ENCODE results near the gene PCDHGA8.

Gene PCDHGA8

DNA sequence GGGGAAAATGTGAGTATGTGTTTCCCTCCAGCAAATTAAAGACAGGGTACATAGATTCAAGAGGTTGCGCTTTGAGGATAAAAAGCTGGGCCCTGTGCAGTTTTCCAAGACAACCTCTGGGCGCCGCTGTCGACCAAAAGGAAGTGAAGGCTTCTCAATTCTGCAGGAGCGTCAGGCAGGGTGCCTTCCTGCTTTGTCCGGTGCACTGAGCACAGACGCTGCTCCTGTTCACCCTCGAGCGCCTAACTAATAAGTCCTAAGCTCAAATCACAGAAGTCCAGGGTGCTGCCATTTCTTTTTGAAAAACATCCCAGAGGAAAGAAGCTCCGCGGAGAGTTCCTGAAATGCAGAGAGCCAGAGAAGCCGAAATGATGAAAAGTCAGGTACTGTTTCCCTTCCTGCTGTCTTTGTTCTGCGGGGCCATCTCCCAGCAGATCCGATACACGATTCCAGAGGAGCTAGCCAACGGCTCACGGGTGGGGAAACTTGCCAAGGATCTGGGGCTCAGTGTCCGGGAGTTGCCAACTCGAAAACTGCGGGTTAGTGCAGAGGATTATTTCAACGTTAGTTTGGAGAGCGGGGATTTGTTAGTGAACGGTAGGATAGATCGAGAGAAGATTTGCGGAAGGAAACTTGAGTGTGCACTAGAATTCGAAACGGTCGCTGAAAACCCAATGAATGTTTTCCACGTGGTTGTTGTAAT, 42.4 kb upstream of the PCDHGA8 start, which contains the start of gene PCDHGB1:
Gene PCDHGB1 (plus strand): TSS at position 183 of the 703 bp plus-strand sequence. CDS start 162 bp downstream, at position 345.
- TF ChIP-seq, protein P1, sequence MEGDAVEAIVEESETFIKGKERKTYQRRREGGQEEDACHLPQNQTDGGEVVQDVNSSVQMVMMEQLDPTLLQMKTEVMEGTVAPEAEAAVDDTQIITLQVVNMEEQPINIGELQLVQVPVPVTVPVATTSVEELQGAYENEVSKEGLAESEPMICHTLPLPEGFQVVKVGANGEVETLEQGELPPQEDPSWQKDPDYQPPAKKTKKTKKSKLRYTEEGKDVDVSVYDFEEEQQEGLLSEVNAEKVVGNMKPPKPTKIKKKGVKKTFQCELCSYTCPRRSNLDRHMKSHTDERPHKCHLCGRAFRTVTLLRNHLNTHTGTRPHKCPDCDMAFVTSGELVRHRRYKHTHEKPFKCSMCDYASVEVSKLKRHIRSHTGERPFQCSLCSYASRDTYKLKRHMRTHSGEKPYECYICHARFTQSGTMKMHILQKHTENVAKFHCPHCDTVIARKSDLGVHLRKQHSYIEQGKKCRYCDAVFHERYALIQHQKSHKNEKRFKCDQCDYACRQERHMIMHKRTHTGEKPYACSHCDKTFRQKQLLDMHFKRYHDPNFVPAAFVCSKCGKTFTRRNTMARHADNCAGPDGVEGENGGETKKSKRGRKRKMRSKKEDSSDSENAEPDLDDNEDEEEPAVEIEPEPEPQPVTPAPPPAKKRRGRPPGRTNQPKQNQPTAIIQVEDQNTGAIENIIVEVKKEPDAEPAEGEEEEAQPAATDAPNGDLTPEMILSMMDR (IDR thresholded peaks at IDR 0.05): no peak
- peaks cover 89% of the 10 kb centered on the region for H3K27me3 ChIP-seq
- H3K9me3 ChIP-seq: peaks cover 19% of the 10 kb centered on the region
- no peaks in the 10 kb centered on the region for H3K36me3 ChIP-seq
- no peaks in the 10 kb centered on the region for H3K4me1 ChIP-seq (ENCODE audit: control insufficient read depth in 1 of 2, insufficient read depth in 1 of 2, low read depth in 1 of 2, low read length in 1 of 2)
- no peak within 1 kb of the TSS for H3K27ac ChIP-seq
- H3K4me3 ChIP-seq (ENCODE audit: low read depth in 1 of 2, low read length in 1 of 2): no peak within 1 kb of the TSS

DNA sequence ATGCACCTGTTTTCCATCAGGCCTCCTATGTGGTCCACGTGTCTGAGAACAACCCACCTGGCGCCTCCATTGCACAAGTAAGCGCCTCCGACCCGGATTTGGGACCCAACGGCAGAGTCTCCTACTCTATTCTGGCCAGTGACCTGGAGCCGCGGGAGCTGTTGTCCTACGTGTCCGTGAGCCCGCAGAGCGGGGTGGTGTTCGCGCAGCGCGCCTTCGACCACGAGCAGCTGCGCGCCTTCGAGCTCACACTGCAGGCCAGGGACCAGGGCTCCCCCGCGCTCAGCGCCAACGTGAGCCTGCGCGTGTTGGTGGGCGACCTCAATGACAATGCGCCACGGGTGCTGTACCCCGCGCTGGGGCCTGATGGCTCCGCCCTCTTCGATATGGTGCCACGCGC, 40.8 kb upstream of the PCDHGA8 start:
- H3K9me3 ChIP-seq: peaks cover 19% of the 10 kb centered on the region
- H3K27ac ChIP-seq: no peak overlapping the region
- no peaks in the 10 kb centered on the region for H3K4me1 ChIP-seq (ENCODE audit: control insufficient read depth in 1 of 2, insufficient read depth in 1 of 2, low read depth in 1 of 2, low read length in 1 of 2)
- TF ChIP-seq, protein P1 (IDR thresholded peaks at IDR 0.05): no peak
- no peak overlapping the region for H3K4me3 ChIP-seq (ENCODE audit: low read depth in 1 of 2, low read length in 1 of 2)
- H3K27me3 ChIP-seq: peaks cover 91% of the 10 kb centered on the region
- H3K36me3 ChIP-seq: no peaks in the 10 kb centered on the region

DNA sequence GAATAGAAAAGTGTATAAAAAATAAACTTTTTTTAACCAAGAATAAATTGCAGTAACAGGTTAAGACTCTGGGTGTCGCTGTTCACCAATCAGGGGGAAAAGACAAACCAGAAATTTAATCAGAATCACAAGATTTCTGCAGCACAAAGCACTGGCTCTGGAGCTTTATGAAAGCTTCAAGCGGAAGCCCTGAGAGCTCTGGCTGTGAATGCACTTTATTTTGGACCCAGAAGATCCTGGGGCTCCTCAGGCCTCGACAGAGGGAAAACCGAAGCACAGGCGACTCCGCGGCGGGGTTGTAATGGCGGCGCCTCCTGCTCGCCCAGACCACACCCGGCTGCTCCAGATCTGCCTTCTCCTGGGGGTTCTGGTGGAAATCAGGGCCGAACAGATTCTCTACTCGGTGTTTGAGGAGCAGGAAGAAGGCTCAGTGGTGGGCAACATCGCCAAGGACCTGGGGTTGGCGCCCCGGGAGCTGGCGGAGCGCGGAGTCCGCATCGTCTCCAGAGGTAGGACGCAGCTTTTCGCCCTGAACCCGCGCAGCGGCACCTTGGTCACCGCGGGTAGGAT, 37.4 kb upstream of the PCDHGA8 start, which contains the start of gene PCDHGA4:
Gene PCDHGA4 (plus strand): TSS at position 122 of the 570 bp plus-strand sequence. CDS start 87 bp downstream, at position 209.
- H3K36me3 ChIP-seq: no peaks in the 10 kb centered on the region
- peaks cover 22% of the 10 kb centered on the region for H3K9me3 ChIP-seq
- no peaks in the 10 kb centered on the region for H3K4me1 ChIP-seq (ENCODE audit: control insufficient read depth in 1 of 2, insufficient read depth in 1 of 2, low read depth in 1 of 2, low read length in 1 of 2)
- TF ChIP-seq, protein P1 (IDR thresholded peaks at IDR 0.05): no peak
- peaks cover 100% of the 10 kb centered on the region for H3K27me3 ChIP-seq
- H3K4me3 ChIP-seq (ENCODE audit: low read depth in 1 of 2, low read length in 1 of 2): no peak within 1 kb of the TSS
- no peak within 1 kb of the TSS for H3K27ac ChIP-seq

DNA sequence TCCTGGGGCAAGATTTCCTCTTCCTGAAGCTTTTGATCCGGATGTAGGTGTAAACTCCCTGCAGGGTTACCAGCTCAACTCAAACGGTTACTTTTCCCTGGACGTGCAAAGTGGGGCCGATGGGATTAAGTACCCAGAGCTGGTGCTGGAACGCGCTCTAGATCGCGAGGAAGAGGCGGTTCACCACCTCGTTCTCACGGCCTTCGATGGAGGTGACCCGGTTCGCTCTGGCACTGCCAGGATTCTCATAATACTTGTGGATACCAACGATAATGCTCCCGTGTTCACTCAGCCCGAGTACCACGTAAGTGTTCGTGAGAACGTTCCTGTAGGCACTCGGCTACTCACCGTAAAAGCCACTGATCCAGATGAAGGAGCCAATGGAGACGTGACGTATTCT, 36.8 kb upstream of the PCDHGA8 start:
- H3K27ac ChIP-seq: no peak overlapping the region
- H3K4me1 ChIP-seq (ENCODE audit: control insufficient read depth in 1 of 2, insufficient read depth in 1 of 2, low read depth in 1 of 2, low read length in 1 of 2): no peaks in the 10 kb centered on the region
- TF ChIP-seq, protein P1 (IDR thresholded peaks at IDR 0.05): no peak
- H3K36me3 ChIP-seq: no peaks in the 10 kb centered on the region
- peaks cover 23% of the 10 kb centered on the region for H3K9me3 ChIP-seq
- no peak overlapping the region for H3K4me3 ChIP-seq (ENCODE audit: low read depth in 1 of 2, low read length in 1 of 2)
- peaks cover 100% of the 10 kb centered on the region for H3K27me3 ChIP-seq

DNA sequence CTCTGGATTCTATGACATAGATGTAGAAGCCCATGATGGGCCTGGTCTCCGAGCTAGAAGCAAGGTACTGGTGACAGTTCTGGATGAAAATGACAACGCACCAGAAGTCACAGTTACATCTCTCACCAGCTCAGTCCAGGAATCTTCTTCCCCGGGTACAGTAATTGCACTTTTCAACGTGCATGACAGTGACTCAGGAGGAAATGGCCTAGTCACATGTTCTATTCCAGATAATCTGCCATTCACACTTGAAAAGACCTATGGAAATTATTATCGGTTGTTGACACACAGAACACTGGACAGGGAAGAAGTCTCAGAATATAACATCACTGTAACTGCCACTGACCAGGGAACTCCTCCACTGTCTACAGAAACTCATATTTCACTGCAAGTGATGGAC, 36.3 kb upstream of the PCDHGA8 start:
- no peak overlapping the region for H3K4me3 ChIP-seq (ENCODE audit: low read depth in 1 of 2, low read length in 1 of 2)
- no peak overlapping the region for H3K27ac ChIP-seq
- H3K36me3 ChIP-seq: no peaks in the 10 kb centered on the region
- peaks cover 26% of the 10 kb centered on the region for H3K9me3 ChIP-seq
- TF ChIP-seq, protein P1 (IDR thresholded peaks at IDR 0.05): no peak
- H3K4me1 ChIP-seq (ENCODE audit: control insufficient read depth in 1 of 2, insufficient read depth in 1 of 2, low read depth in 1 of 2, low read length in 1 of 2): no peaks in the 10 kb centered on the region
- peaks cover 100% of the 10 kb centered on the region for H3K27me3 ChIP-seq

Measured in neutrophil (primary cell).